ENCODE measurements around the gene ATP11A. TPM values are rescaled to one million over a fixed set of nuclear protein-coding genes. Genes with fewer than 3 reads are reported as not detected.

The ATP11A gene
- total RNA-seq, 1 experiment from 2014 or later: 65.3 TPM

- no peaks in the 10 kb centered on the region; the same call in 1 of the 2 replicates for H3K79me2 ChIP-seq (ENCODE audit: insufficient read depth, low read length)
Measured at GRCh38 chr13:112905619-112905989, 215.8 kb downstream of the ATP11A start.

More at GRCh38 chr13:112905619-112905989, 215.8 kb downstream of the ATP11A start:
- H2AFZ ChIP-seq (ENCODE audit: low read length): no peak overlapping the region
- peaks cover 16 to 19% of the 10 kb centered on the region in 2 experiments for H3K9me3 Mint-ChIP-seq
- peak overlapping the region in 1 of 2 experiments; percentile 38; a peak in 2 of 5 replicates for H3K4me3 Mint-ChIP-seq
- no peak overlapping the region for H3T11ph ChIP-seq (ENCODE audit: low read length)
- no peak for TF ChIP-seq CTCF (conservative IDR thresholded peaks at IDR 0.05)
- peaks cover 40 to 49% (median 48%) of the 10 kb centered on the region in 3 experiments for H3K36me3 Mint-ChIP-seq (ENCODE audit: insufficient read depth in 1 of 3, low read depth in 3 of 3)
- peak overlapping the region; percentile 1 for H3K27ac ChIP-seq (ENCODE audit: insufficient read length, low read depth, low read length)
- no peak overlapping the region for H2BK120ac ChIP-seq (ENCODE audit: low read depth, low read length, poor library complexity, severe bottlenecking)
- no peak overlapping the region for H3K14ac ChIP-seq (ENCODE audit: insufficient read depth, low read length)
- no peak overlapping the region for H4K5ac ChIP-seq (ENCODE audit: insufficient read length, low read depth, low read length)
- no peak overlapping the region for H3K56ac ChIP-seq (ENCODE audit: insufficient read length, low read depth, low read length)
- H3K9me3 ChIP-seq (ENCODE audit: control insufficient read depth, low read depth, low read length): no peaks in the 10 kb centered on the region
- DNase-seq: no peak
- no peaks in the 10 kb centered on the region for H3K27me3 ChIP-seq (ENCODE audit: insufficient read depth, low read length)
- peaks cover 14% of the 10 kb centered on the region for H3K27me3 Mint-ChIP-seq (ENCODE audit: low read depth)
- no peaks in the 10 kb centered on the region for H3K79me1 ChIP-seq (ENCODE audit: insufficient read depth, low read depth, low read length, poor library complexity, severe bottlenecking)
- no peak overlapping the region for H3K4ac ChIP-seq (ENCODE audit: low read depth, low read length)
- H2BK15ac ChIP-seq (ENCODE audit: low read depth, low read length): no peak overlapping the region
- no peak overlapping the region for H4K8ac ChIP-seq (replicated peaks; ENCODE audit: insufficient read length, low read depth, low read length)
- H4K91ac ChIP-seq (ENCODE audit: insufficient read length, low read depth, low read length): no peak overlapping the region
- H2BK5ac ChIP-seq (ENCODE audit: insufficient read length, low read length): no peak overlapping the region
- H4K20me1 ChIP-seq (ENCODE audit: control insufficient read depth, insufficient read depth, insufficient read length): no peaks in the 10 kb centered on the region
- H3K4me2 ChIP-seq (ENCODE audit: insufficient read depth, insufficient read length, low read length): no peak overlapping the region
- no peak overlapping the region for H2BK12ac ChIP-seq (ENCODE audit: insufficient read length, low read depth, low read length)
- H3K27ac Mint-ChIP-seq: peak overlapping the region; percentile 94 to 98 (median 98)
- H3K4me1 ChIP-seq (ENCODE audit: insufficient read depth, low read length): peaks cover 7% of the 10 kb centered on the region; the same call in 1 of the 2 replicates
- no peaks in the 10 kb centered on the region for H3K23me2 ChIP-seq (ENCODE audit: insufficient read length, low read depth, low read length, poor library complexity, severe bottlenecking)
- no CpG with 5 or more reads among the region's 5 CpGs for WGBS (ENCODE audit: extremely low coverage, insufficient read length, low lambda C conversion rate)
- H2AK5ac ChIP-seq (ENCODE audit: insufficient read length, low read length): no peak overlapping the region
- no peak overlapping the region for H3K9ac ChIP-seq (ENCODE audit: extremely low read depth, insufficient read length, low read length)
- H3K23ac ChIP-seq (ENCODE audit: insufficient read length, low read depth, low read length): no peak overlapping the region
- H2BK20ac ChIP-seq (ENCODE audit: low read depth, low read length, poor library complexity, severe bottlenecking): no peak overlapping the region
- peak overlapping the region; percentile 15 for H3K18ac ChIP-seq (ENCODE audit: insufficient read length, low read depth, low read length)
- H3K4me1 Mint-ChIP-seq: peaks cover 74 to 75% of the 10 kb centered on the region in 2 experiments

Data from H9 (cell line).